GM19438 (cell line): Measurements from ENCODE around the gene EIF4E1B.
"Not testable (repeated sequence)": the region's sequence is repeated elsewhere in the genome, so short reads cannot be mapped to it uniquely, and the experiment has no call there.

Experiments used
- ATAC-seq: cut with Tn5 transposase; IDR thresholded peaks from one replicate; pipeline ENCODE4 v1.9.1; 2021; ENCODE audit warnings: low read depth; ENCODE audit not compliant: unreplicated experiment

EIF4E1B gene, protein sequence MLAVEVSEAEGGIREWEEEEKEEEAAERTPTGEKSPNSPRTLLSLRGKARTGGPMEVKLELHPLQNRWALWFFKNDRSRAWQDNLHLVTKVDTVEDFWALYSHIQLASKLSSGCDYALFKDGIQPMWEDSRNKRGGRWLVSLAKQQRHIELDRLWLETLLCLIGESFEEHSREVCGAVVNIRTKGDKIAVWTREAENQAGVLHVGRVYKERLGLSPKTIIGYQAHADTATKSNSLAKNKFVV

DNA sequence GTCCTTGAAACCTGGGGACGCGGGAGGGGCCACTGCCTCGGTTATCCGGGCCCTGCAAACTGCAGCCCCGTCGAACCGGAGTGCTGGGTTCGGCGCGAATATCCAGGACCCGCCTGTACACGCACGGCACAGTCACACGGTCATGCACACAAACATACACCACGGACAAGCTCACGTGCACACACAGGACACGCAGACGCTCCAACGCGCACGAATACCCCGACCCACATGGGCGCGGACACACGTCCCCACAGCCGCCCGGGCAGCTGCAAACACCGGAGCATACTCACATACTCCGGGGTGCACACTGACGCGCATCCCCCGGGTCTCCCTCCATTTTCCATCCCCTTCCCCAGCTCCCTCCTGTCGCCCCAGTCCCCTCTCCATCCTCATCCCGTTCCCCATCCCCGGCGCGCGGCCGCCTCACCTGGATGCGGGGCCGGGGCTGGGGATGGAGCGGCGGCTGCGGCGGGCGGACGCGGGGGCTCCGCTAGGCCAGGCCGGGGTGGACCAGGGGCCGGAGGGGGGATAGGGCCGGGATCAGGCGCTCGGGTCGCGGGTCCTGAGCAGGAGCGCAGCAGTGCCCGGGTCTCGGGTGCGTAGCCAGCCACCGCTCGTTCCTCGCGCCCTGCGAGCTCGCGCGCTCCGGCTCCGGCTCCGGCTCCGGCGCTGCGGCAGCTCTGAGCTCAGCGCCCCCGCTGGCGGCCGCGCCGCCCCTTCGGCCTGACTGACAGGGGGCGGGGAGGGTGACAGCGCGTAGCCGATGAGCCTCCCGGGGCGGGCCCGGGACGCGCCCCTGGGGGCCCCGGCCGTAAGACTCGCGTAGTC, at the start of gene EIF4E1B, which contains the start of gene SNCB:
Gene EIF4E1B, plus strand, starts transcription at position 823 of the 828 bp plus-strand sequence. CDS start 12,113 bp downstream, outside the sequence.
Gene SNCB, minus strand, starts transcription at position 682 of the 828 bp plus-strand sequence. CDS start 880 bp downstream, outside the sequence.
- peak; percentile 74 for ATAC-seq

DNA sequence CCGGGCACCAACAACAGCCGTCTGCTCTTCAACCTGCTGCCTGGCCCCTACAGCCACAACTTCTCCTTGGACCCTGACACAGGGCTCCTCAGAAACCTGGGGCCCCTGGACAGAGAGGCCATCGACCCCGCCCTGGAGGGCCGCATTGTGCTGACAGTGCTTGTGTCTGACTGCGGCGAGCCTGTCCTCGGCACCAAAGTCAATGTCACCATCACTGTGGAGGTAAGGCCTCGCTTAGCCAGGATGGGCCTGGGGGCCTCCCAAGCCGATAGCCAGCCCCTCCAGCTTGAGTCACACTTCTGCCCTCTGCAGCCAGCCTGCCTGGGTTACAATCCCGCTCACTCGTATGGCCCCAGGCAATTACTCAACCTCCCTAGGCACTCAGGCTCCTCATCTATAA, 49.1 kb upstream of the EIF4E1B start:
- no peak for ATAC-seq

DNA sequence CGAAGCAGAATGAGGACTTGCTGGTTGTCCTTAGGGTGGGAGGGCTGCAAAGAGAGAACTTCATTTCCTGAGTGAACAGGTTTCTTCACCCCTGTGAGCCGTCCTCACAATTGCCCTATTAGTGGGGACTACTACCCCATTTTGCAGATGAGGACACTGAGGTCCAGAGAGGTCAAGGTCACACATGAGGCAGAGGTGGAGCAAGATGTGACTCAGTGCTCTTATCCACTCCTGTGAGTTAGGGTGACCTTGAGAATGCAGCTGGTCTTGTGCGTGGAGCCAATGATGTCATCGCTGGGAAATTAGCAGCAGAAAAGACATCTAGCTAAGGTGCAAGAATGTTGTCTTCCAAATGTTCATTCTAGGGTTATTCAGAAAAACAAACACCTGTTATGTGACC, 47.4 kb upstream of the EIF4E1B start:
- no peak for ATAC-seq

DNA sequence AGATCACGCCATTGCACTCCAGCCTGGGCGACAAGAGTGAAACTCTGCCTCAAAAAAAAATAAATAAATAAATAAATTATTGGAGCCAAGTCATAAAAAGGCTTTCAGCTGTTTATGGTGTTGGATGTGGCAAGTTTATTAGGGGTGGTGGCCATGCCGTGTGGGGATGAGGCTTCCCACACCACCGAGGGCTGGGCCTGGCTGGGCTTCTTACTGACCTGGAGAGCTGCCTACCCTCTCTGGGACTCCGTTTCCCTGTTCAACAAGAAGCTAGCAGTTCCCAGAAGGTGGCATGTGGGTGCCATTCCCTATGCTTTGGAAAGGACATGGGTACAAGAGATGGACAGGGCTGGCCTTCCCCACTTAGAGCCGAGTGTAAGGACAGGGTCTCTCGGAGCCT, 43.1 kb upstream of the EIF4E1B start:
- ATAC-seq: no peak

DNA sequence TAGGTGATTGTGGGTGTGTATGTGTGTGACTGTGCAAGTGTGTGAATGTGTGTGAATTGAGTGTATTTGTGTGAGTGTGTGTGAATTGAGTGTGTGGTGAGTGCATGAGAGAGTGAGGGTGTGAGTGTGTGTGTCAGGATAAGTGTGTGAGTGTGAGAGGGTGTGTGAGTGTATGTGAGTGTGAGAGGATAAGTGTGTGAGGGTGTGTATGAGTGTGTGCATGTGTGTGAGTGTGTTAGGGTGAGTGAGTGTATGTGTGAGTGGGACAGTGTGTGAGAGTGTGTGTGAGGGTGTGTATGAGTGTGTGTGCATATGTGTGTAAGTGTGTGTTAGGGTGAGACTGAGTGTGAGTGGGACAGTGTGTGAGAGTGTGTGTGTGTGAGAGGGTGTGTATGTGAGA, 42.2 kb upstream of the EIF4E1B start:
- no peak for ATAC-seq

DNA sequence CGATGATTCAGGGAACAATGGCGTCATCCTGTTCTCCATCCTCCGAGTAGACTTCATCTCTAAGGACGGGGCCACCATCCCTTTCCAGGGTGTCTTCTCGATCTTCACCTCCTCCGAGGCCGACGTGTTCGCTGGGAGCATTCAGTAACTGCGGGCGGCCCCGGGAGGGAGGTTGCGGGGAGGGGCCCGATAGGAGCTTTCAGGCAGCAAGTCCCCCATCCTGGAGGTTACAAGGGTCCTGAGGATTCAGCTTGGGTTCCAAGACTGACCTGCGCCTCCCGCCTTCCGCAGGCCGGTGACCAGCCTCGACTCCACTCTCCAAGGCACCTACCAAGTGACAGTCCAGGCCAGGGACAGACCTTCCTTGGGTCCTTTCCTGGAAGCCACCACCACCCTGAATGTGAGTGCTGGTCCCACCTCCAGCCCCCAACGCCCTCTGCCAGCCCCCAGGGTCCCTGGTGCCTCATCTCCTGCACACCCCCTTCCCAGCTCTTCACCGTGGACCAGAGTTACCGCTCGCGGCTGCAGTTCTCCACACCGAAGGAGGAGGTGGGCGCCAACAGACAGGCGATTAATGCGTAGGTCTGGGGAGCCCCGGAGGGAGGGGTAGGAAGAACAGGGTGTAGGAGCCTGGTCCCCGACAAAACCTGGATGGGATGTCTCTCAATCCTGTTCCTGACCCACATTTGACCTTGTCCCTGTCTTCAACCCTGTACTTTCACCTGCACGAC, 41.3 kb upstream of the EIF4E1B start:
- ATAC-seq: no peak

DNA sequence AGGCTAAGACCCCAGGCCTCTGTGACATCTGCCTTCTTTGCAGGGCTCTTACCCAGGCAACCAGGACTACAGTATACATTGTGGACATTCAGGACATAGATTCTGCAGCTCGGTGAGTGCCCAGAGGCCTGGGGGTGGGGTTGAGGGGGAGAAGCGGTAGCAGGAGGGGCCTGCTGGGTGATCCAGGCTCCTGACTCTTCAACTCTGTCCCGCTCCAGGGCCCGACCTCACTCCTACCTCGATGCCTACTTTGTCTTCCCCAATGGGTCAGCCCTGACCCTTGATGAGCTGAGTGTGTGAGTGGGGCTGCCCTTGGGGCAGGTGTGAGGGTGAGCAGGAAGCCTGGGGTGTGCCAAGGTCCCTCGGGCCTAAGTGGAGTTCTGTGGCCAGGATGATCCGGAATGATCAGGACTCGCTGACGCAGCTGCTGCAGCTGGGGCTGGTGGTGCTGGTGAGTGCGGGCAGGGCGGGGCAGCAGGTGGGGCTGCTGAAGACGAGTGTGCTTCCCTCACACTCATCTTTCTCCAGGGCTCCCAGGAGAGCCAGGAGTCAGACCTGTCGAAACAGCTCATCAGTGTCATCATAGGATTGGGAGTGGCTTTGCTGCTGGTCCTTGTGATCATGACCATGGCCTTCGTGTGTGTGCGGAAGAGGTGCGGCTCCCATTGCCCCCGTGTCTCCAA, 40.3 kb upstream of the EIF4E1B start:
- ATAC-seq: no peak

DNA sequence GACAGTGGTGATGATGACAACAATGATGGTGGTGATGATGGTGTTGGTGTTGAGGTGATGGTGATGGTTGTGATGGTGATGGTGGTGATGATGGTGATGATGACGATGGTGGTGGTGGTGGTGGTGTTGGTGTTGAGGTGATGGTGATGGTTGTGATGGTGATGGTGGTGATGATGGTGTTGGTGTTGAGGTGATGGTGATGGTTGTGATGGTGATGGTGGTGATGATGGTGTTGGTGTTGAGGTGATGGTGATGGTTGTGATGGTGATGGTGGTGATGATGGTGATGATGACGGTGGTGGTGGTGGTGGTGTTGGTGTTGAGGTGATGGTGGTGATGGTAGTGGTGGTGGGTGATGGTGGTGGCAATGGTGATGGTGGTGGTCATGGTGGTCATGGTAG, 38.8 kb upstream of the EIF4E1B start:
- not testable (repeated sequence) for ATAC-seq

DNA sequence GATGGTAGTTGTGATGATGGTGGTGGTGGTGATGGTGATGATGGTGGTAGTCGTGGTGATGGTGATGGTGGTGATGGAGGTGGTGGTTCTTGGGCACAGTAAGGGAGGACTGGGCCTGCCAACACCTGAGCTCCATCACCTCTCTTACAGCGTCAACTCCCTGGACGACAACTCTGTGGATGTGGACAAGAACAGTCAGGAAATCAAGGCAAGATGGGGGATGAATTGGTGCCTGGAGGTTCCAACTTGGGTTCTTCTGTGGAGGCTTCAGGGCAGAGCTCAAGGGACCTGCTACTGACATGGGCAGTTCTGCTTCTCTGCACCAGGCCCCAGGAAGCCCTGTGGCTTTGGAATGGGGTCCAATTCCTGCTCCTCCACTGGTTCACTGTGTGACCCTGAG, 37.9 kb upstream of the EIF4E1B start:
- no peak for ATAC-seq

DNA sequence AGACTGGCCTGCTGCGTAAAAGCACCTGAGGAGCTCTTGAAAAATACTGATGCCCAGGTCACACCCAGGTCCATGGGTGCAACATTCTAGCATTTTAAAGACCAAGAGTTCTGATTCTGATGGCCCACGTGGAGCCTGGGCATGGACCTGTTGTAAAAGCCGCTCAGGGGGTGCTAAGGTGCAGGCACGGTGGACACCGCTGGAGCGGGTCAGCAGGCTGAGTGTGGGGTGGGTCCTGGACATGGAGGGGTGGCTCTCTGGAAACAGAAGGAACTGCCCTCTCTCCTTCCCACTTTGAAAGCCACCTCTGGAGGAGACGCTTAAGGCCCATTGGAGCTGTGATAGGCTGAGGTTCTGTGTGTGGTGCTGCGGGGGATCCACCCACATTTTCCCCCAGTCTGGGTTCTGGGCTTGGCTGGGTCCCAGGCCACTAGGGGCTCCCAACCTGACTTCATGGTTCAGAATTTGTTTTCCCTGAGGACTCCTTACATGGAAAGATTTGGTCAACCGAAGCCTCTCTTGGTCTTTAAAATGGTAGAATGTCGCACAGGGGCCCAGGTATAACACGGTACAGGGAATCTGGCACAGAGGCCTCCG, 37.1 kb upstream of the EIF4E1B start:
- ATAC-seq: no peak

DNA sequence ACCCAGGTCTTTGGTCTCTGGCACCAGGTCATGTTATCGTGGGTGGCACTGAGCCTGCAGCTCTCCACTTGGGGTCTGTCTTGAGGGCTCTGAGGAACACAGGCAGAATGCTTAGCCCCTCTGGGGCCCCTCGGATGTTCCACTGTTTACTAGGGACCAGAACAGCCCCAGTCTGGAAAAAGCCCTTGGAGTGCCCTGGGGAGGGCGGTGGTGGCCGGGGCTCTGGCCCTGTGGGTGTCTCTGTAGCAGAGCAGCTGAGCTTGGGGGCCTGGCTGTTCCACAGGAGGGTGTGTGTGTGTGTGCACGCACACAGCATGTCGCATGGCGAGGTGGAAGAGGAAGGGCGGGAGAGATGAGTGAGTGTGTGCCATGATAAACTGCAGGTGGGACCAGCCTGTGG, 35.9 kb upstream of the EIF4E1B start:
- no peak for ATAC-seq

DNA sequence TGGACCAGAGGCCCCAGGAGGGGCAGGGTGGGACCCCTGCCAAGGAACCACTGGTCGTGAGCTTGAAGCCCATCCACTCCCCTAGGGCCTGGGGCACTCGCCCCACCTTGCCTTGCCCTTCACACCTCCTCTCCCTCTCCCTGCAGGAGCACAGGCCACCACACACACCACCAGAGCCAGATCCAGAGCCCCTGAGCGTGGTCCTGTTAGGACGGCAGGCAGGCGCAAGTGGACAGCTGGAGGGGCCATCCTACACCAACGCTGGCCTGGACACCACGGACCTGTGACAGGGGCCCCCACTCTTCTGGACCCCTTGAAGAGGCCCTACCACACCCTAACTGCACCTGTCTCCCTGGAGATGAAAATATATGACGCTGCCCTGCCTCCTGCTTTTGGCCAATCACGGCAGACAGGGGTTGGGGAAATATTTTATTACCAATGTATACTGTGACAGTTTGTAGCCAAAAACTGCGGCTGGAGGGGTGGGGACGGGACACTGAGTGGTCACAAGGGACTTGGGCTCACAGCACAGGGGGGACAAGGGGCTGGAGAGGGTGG, 35.0 kb upstream of the EIF4E1B start:
- no peak for ATAC-seq

DNA sequence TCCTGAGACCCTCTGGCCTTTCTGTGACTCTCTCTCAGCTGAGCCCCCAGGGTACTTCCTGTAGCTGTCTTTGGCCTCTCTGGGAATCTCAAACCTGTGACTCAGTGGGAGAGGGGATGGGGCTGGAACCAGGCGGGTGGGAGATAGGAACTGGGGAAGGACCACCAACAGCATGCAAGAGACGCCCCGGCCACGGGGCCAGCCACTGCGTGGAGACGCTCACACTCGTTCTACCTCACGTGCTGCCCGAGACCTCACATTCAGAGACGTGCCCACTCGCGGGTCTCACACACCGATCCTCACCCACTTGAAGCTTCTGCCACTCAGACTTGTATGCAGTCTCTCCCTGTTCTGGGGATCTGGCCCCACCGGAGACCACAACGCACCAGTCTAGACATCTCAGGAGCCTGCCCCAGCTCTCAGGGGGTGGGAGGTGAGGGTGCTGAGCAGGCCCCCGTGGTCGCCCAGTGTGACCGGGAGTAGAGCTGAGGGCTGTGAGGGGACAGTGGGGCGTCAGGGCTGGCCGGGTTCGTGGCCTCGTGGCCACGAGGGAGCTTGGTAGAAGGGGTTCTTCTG, 34.3 kb upstream of the EIF4E1B start:
- no peak for ATAC-seq

DNA sequence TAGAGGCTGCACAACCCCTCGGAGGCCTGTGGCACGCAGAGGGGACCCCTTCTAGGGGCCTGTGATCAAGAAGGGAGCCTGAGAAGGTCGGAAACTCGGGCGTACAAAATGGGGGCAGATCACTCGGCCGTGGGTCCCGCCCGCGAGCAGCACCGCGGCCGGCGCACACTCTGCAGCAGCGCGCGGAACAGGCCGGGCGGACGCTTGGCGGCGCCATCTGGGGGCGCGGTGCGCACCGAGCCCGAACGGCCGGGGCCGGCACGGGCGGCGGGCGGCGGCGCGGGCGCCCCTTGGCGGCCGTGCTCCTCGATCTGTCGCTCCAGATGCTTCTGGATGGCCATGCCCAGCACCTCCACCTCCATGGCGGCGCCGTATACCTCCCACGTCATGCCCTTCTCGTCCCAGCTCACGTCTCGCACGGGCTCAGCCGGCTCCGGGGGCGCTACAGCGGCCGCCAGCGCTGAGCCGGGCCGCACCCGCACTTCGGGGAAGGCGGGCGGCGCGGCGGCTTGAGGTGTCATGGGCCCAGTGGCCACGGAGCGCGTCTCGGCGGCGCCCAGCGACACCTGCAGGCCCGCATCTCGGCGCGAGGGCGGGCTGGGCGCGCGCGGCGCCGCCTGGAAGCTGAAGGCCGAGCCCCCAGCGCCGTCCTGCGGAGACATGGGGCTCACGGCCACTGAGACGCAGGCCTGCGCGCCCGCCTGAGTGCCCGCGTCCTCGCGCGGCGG, 33.6 kb upstream of the EIF4E1B start:
- ATAC-seq: no peak

DNA sequence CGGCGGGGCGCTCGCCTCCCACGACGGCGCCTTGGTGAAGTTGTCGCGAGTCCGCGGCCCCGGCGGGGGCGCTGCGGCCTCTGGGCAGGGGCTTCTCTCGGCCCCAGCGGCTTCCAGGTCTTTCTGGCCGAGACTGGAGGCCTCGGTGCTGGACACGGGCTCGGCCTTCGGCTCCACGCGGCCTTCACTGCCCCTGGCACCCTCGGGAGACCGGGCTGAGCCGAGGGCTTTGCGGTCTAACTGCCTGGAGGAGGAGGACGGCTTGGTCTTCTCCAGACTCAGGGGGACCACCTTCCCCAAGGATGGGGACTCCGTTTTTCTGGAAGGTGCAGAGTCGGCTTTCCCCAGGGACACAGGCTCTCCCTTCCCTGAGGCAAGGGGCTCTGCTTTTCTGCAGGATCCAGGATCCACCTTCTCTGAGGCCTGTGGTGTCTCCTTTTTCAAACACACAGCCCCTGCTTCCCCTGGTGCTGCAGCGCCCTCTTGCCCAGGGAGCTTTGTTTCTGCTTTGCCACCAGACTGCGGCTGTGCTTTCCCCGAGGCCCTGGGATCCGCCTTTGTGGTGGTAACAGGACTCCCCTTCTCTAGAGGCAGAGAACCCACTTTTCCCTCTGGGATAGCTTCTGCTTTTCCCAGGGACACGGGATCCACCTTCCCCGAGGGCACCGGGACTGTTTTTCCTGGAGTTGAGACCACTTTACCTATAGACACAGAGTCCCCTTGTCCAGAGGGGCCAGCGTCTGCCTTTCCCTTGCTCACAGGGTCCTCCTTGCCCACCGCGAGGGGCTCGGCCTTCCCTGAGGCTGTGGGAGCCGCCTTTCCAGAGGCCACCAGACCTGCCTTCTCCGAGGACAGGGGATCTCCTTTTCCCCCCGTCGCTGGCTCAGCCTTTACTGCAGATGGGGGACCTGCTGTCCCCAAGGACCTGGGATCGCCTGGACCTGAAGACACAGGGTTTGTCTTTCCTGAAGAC, 32.8 kb upstream of the EIF4E1B start:
- ATAC-seq: no peak

DNA sequence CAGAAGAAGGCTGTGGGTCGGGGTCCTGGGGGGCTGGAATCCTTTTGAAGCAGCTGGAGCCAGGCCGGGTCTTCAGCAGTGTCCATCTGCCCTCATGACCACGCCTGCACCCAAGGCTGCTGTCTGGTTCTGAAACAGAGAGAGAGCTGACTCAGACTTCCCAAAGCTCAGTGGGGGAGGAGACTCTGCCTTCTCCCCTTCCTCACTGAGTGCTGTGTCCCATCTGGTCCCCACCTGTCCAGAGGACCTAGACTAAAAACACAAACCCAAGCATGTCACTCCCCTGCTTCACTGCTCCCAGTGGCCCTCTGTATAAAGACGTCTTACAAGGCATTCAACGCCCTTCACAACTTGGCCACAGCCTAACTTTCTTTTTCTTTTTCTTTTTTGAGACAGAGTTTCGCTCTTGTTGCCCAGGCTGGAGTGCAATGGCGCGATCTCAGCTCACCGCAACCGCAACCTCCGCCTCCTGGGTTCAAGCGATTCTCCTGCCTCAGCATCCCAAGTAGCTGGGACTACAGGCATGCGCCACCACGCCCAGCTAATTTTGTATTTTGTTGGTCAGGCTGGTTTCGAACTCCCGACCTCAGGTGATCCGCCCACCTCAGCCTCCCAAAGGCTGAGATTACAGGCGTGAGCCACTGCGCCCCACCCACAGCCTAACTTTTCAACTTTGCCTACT, 30.6 kb upstream of the EIF4E1B start:
- ATAC-seq: not testable (repeated sequence)

DNA sequence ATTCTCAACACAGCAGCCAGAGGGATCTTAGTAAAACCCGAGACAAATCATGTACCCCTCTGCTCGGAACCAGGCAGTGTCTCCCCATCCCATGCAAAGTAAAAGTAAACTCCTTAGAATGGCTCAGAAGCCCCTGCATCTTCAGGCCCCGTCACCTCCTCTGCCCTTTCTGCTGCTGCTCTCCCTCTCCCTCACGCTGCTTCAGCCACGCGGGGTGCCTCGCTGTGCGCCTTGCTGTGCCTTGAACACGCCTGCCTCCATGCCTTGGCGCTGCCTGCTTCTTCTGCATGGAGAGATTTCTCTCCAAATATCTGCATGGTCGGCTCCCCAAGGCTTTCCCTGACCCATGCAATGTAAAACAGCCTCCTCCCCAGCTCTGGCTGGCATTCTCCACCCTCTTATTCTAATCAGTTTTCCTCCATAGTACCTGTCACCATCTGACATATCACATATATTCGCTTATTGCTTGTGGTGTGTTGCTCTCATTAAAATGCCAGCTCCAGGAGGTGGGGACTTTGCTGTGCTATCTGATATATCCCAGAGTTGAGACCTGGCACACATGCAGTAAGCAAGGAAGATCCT, 28.5 kb upstream of the EIF4E1B start:
- no peak for ATAC-seq
